Measurements from ENCODE around the gene MAP3K4. TPM values are rescaled to one million over a fixed set of nuclear protein-coding genes. Genes with fewer than 3 reads are reported as not detected.

Gene MAP3K4, protein sequence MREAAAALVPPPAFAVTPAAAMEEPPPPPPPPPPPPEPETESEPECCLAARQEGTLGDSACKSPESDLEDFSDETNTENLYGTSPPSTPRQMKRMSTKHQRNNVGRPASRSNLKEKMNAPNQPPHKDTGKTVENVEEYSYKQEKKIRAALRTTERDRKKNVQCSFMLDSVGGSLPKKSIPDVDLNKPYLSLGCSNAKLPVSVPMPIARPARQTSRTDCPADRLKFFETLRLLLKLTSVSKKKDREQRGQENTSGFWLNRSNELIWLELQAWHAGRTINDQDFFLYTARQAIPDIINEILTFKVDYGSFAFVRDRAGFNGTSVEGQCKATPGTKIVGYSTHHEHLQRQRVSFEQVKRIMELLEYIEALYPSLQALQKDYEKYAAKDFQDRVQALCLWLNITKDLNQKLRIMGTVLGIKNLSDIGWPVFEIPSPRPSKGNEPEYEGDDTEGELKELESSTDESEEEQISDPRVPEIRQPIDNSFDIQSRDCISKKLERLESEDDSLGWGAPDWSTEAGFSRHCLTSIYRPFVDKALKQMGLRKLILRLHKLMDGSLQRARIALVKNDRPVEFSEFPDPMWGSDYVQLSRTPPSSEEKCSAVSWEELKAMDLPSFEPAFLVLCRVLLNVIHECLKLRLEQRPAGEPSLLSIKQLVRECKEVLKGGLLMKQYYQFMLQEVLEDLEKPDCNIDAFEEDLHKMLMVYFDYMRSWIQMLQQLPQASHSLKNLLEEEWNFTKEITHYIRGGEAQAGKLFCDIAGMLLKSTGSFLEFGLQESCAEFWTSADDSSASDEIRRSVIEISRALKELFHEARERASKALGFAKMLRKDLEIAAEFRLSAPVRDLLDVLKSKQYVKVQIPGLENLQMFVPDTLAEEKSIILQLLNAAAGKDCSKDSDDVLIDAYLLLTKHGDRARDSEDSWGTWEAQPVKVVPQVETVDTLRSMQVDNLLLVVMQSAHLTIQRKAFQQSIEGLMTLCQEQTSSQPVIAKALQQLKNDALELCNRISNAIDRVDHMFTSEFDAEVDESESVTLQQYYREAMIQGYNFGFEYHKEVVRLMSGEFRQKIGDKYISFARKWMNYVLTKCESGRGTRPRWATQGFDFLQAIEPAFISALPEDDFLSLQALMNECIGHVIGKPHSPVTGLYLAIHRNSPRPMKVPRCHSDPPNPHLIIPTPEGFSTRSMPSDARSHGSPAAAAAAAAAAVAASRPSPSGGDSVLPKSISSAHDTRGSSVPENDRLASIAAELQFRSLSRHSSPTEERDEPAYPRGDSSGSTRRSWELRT (N-terminal part only)
- 23.8 and 36.6 TPM in 2 replicates for total RNA-seq

DNA sequence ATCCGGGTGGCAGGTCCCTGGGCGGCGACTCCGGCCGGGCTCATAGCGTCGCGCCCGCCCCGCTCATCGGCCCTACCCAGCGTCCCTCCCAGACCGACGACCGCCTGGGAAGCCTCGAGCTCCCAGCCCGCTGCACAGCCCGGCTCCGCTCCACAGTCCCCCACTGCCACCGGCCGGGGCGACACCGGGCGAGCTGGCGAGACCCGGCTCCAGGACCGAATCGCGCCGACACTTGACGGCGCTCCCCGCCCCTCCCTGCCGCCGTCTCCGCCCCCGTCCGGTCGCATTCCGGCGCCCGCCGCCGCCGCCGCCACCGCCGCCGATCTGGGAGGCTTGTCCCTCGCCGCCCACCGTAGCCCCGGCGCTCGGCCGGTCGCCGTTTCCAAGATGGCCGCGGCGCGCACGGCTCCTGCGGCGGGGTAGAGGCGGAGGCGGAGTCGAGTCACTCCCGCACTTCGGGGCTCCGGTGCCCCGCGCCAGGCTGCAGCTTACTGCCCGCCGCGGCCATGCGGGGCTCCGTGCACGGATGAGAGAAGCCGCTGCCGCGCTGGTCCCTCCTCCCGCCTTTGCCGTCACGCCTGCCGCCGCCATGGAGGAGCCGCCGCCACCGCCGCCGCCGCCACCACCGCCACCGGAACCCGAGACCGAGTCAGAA is at the start of gene MAP3K4:
Gene MAP3K4, plus strand, starts transcription at position 364 of the 655 bp plus-strand sequence. Its CDS starts 163 bp downstream, at position 527.

All from vein endothelial cell (primary cell).